ENCODE data around the gene POLR2L.

DNA sequence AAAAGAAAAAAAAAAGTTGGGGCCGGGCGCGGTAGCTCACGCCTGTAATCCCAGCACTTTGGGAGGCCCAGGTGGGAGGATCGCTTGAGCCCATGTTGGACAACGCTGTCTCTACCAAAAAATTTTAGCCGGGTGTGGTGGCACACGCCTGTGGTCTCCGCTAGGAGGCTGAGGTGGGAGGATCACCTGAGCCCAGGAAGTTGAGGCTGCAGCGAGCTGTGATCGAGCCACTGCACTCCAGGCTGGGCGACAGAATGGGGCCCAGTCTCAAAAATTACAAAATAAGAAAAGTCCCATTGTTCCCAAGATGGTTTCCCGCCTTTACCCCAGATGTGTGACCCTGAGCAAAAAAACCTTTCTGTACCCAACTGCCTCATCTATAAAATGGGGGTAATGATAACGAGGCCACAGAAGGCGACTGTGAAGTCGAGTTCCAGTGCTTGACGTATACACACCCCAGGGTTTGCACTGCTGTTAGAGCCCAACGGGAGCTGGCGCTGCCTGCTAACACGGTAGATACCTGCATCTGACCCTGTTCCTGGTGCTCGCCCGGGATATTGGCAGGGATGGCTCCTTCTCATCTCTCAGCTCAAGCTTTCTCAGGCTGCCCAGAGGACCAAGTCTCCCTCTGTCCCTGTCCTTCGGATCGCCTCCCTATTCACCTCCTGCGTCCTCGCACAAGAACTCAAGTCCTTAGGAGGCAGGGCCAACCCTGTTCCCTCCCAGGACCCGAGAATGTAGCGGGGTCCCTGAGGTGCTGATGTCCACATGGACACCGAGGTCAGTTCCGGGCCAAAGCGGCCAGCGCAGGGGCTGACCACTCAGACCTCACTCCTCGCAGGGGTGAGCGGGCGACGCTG, 33.7 kb downstream of the POLR2L start:
- TF ChIP-seq POLR2AphosphoS5 (IDR thresholded peaks at IDR 0.05; ENCODE audit: insufficient read depth in 1 of 2, low read depth in 1 of 2) (no peak), CTCF (IDR thresholded peaks at IDR 0.05) (no peak)
